NOMO-1 treated with dmso at 0.1 percent for 144 hours (cell line): ENCODE data around the gene ACTN4.

ENCODE experiments used
- DNase-seq: peaks from one replicate; lab custom pipeline; 2025; ENCODE audit not compliant: unreplicated experiment; lab: John Stamatoyannopoulos, UW

Gene ACTN4

DNA sequence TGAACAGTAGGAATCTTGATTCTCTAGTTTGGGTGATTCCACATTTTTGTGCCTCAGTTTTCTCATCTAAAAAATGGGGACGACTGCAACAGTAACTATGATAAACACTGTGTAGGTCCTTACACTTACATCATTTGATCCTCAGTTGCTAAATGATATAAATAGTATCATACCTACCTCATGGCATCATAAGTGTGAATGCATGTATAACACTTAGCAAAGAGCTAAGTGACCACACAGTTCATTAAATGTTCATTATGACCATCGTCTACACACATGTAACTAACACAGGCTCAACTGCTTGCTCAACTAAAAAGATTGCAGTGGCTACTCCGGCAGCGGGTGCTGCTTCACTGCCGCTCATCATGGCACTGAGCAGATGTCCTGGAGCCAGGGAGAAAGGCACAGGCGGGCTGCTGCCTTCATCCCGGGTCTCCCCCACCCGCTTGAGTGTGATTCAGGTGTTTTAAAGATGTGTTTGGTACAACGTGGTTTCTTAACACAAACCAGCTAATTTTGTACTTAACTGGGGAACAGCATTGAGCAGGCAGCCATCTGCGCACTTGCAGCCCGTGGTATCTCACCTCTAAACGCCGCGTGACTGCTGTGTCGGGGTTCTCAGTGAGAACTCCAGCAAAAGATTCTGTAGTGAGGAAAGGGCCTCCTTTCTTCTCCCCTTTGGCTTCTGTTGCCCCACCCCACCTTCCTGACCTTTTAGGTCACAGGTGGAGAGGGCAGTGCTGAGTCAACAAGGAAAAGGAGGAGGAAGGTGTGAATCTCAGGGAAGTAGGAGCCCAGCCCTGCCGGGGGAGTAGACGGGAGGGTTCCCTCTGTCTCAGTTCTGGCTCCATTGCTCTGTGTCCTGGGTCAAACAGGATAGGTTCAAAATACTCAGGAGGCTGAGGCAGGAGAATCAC is 11.7 kb upstream of the ACTN4 start:
- no peak for DNase-seq

DNA sequence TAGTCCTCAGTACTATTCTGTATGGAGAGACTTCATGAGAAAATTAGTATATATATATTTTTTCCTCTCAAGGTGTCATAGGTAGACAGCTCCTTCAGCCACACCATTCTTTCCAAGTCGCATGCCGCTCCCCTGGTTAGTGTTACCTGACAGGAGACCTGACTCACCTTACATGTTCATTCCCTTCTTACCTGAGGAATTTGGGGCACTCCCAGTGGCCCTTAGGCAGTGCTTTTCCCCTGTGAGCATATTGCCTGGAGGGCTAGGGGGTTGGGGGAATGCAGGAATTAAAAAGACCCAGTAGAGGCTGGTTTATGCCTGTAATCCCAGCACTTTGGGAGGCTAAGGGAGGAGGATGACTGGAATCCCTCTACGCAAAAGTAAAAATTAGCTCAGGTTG is 9.0 kb upstream of the ACTN4 start:
- no peak for DNase-seq

DNA sequence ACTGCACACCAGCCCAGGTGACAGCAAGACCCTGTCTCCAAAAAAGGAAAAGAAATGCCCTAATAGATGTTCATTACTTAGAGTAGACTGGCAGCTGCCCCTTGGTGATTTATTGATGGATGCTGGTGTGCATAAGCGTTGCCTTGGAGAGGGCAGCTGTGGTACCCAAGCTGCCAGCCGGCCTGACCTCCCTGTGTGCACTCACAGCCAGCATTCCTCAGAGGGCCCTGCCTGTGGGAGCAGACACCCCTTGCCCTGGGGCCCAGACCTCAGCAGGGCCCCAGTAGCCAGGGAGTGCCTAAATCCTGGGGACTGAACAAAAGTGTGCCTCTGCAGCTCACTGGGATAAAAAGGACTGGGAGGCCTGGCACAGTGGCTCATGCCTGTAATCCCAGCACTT is 7.8 kb upstream of the ACTN4 start:
- no peak for DNase-seq

DNA sequence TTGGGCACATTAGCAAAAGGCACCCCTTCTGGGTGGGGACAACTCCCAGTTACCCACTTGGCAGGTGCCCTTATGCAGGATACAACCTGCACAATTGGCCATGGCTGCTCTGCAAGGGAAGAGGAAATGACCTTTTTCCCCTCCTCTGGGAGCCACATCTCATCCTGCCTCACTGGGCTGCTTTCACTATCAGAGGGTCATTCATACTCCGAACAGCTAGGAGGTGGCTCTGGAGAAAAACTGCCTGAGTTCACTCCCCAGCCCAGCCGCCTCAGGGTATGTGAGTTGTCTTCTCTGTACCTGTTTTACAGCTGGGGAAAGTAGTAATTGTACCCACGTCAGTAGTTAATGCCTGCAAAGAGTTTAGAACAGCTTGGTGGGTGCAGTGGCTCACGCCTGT is 7.1 kb upstream of the ACTN4 start:
- DNase-seq, result no peak

DNA sequence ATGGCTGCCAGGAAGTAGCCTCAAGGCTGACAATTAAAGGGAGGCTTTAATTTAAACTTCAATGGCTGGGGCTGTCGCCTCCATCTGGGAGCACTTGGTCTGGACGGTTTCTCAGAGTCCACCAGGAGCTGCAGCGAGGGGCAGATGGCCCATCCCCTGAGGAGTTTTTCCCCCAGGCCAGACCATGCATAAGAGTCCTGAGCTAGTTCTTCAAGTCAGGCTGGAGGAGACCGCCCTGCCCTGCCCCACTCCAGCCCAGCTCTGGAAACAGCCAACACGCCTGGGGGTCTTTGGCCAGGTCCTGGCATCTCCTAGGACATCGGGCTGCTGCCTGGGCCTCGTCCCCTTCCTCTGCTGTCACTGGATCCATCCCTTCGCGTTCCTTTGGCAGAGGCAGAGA is 5.3 kb upstream of the ACTN4 start:
- no peak for DNase-seq

DNA sequence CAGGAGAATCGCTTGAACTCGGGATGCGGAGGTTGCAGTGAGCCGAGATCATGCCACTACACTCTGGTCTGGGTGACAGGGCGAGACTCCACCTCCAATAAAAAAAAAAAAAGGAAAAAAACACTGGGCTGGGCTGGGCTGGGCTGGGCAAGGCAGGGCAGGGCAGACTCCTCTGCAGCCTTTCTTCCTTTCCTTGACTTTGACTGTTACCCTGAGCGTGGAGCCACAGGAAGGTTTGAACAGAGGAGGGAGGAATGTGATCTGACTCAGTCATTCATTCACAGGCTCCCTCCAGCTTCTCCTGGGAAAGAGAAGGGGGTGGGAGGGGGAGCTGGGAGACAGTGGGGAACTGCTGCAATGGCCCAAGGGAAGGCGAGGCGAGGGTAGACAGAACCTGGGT is 2.7 kb upstream of the ACTN4 start:
- no peak for DNase-seq

DNA sequence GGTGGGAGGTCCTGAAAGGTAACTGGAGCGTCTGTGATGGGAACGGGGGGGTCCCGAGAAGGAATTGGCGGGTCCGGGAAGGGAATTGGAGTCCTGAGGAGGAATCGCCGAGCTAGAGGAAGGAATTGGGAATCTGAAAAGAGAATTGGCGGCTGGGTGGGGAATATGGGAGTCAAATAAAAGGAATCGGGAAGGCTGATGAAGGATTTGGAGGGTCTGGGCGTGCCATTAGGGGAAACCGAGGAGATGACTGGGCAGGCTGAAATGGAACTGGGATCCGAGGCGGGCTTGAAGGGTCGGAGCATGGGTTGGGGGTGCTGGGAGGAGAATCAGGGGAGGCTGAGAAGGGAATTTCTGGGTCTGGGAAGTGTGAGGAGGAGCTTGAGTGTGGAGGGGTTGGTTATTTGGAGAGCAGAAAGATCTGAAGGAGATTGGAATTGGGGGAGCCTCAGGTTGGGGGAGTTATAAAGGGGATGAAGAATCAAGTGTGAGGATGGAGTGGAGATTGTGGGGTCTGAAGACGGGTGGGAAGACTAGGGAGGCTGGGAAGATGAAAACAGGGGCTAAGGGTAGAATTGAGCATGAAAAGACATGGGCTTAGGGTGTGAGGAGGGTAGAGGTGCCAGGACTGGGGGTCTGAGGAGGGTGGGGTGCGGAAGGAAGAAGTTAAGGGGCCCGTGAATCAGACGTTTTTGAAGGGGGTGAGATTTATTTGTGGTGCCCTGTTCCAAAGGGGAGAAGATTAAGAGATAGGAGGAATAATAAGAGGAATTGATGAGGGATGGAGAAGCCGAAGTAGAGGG is 718 bp downstream of the ACTN4 start:
- no peak for DNase-seq

DNA sequence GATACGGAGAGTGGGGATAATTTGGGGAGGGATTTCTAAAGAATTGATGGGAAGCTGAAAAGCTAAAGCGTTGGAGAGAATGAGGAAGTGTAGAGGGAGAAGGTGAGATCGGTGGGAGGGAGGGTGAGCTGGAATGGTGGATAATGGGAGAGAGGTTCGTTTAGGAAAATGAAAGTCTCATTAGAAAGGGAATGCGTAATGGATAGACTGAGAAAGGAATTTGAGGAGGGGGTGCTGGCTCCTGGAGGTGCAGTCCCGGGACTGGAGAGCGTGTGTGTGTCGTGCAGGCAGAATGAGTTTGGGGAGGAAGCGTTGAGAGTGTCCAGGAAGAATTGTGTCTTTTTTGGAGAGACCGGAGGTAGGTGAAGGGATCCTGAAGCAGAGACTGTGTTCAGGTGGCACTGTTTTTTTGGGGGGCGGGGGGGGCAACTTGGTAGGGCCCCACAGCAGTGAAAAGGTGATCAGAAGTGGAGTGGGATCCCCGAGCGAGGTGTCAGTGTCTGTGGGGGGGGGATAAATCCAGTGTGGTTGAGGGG is 1.4 kb downstream of the ACTN4 start:
- no peak for DNase-seq

DNA sequence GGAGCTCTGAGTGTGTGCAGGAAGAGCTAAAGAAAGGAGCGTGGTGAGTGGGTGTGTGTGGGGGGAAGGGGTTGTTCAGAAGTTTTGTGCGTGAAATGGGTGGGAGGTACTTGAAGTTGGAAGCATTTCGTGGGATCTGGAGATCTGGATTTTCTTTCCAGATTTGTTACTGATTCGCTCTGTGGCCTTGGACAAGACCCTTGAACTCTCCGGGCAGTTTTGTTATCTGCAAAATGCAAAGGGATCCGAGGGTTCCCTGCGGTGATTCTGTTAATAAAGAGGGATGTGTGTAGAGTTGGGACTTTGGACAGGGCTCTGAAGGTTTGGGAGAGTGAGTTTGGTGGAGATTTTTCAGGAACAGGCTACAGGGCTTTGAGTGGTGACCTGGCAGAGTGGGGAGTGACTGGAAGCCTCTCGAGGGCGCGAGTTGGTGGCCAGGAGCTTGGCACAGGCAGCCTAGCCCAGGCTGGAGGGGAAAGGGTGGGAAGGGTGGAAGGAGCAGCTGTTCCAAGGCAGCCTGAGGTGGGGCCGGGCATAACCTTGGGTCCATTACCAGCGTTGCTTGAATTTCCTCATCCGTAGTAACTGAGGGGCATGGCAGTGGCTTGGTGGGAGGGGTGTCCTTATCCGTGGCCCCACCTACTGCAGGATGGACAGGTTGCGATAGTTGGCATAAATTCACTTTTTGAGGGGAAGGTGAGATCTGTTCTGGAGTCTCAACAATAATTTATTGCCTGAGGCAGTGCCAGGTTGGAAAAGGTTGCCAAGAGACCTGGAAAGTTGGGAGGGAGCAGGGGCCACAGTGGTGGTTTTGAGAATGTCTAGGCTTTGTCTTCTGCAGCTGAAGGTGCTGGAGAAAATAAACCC is 2.1 kb downstream of the ACTN4 start:
- peak; percentile 27 for DNase-seq

DNA sequence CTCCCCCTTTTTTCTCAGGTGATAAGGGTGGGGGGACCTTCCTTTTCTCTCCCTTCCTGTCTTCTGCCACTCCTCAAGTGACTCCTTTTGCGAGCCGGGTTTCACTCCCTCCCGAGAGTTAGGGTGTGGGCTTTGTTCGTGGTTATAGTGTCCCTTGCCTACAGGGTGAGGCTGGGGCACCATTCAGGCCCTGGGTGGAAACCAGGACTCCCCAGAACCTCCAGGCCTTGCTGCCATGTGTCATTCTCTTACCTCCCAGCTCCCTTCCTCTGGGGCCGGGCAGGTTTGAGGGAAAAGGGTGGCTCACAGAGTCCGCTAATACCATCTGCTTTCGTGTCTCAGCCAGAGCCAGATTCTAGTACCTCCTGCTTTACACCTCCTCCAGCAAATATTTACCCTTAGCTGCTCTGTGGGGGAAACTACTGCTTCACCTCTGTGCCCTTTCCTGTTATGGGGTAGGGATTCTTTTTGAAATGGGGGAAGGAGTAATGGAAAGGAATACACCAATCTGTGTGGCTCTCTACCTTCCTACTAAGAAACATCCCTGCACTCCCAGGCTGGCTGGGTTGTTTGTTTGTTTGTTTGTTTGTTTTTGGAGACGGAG is 2.8 kb downstream of the ACTN4 start:
- no peak for DNase-seq

DNA sequence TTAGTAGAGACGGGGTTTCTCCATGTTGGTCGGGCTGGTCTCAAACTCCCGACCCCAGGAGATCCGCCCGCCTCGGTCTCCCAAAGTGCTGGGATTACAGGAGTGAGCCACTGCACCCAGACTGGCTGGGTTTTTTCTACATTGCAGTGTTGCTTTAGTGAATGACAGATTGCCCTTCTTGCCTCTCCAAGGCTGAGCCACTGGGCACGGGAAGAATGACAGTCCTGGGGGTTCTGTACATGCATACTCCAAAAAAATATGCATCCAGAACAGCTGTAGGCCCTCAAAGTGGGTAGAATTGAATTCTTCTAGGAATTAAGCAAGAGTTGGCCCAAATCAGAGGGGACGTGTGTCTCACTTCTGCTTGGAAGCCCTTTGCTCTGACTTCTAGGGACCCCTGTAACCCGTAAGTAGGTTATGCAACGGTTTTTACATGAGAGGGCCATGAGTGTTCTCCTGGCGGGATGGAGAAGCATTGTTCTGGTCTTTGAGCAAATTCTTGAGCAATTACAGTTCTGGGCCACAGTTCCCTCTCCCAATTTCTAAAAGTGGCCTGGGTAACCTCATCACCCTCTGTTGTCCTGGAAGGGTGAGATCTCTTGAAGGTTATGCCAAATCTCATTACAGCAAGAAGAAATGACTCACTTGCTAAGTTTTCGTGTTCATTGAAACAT is 3.6 kb downstream of the ACTN4 start:
- DNase-seq, result peak; percentile 69

DNA sequence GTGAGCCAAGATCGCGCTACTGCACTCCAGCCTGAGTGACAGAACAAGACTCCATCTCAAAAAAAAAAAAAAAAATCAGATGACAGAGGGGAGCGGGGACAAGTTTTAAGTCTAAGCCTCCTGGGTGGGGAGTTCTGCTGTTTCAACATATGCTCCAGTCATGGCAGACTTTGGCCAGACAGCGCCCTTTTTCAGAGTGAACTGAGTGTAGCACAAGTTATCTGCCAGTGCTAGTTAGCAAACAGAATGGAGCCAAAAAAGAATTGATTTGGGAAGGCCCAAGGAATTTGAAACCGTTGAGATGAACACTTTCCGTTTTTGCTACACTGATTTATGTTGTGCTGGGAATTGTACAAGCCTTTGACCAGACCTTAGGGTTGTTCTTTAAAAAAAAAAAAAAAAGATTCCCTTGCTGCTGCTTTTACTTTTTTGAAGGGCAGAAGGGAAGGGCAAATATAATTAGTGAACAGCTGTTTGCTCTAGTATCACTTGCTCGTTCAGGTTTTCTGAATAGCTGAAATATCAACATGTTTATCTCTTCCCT is 5.7 kb downstream of the ACTN4 start:
- DNase-seq, result no peak

DNA sequence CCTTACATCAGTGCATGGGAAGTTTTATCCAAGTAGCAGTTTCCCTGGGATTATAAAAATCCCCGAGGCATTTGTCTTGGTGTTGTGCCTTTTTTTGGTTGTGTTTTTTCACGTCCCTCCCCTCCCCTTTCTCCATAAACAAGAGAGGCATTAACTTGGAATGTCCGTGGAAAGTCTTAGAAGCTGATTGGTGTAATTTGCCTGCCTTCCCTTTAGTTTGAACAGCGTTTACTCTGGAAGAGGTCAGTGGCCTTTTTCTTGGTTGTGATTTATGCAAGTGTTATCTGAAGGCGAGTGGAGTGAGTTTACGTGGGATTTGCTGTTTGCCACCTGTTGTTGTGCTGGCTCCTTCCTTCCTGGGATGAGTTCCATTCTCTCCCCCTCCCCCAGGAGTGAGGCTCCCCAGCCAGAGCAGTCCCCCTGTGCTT is 7.2 kb downstream of the ACTN4 start:
- no peak for DNase-seq

DNA sequence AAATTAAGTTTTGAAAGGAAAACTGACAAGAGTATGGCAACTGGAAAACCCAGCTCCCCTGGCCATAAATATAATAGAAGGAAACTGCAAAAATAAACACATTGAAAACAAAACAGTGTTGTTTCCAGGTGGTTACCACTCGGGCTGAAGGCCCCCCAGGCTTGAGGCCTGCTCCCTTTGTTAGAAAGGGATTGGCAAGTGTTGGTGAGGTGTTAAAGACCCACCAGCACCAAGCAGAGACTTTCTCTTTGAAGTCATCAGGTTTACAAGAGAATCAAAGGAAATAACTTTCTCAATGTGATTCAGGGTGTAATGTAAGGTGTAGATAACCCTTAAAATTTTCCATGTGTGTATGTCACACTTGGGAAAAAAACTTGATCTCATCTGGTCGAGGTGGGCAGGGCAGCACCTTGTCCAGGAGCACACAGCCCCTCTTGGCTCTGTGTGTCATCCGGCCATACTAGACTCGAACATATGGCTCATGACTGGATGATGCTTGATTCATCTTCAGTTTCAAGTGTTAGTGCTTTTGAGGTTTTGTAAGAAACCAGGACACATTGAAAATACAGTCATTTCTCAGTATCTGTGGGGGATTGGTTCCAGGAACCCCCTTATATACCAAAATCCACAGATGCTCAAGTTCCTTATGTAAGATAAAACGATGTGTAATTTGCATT is 7.8 kb downstream of the ACTN4 start:
- DNase-seq, result no peak

DNA sequence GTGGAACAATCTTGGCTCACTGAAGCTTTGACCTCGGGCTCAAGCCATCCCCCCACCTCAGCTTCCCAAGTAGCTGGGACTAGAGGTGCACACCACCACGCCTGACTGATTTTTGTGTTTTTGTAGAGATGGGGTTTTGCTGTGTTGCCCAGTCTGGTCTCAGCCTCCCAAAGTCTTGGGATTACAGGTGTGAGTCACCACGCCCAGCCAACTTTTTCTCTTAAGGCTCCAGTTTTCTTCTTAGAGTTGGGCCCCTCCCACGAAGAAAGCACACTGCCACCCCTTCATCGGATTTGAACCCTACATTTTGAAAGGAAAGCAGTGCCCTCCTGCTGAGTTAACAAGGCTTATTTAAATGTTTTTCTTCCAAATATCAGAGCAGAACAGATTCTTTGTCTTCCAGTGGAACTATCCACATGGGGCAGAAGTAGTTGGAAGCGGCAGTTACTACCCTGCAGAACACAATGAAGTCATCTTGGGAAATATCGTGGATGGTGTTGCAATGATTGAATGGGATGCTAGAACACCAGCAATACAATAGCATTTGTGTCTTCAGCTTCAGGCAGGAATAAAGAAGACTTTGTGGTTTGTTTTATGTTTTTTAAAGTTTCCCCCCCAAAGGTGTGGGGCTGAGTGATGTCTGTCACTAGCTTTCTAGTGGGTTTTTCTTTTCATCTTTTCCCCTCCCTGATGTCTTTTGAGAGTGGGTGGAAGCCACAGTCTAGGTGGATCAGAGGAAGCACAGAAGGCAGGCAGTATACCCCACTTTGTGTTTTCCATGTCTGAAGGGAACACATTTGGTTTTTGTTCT is 8.9 kb downstream of the ACTN4 start:
- no peak for DNase-seq

DNA sequence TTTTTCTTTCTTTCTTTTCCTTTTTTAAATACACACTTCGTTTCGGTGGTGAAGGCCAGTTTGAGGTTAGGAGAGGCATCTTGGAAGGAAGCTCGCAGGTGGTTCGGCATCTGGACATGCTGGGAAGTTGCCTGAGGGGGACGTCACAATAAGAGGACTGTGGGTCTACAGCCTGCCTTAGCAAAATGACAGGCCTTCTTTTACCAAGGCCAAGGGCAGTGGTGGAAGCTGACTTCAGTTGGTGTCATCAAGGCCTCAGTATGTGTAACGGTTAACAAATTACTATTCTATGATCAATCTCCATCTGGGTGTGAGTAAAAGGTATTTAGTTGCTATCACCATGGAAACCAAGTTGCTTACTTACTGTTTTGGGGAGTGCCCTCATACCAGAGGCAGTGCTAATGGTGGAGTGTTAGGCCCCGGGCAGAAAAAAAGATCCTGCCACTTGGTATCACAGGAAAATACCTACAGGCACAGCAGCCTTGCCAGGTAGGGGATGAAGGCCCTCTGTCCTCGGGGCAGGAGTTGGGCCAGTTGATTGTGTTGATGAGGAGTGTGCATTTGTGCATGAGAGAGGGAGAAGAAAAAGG is 10.3 kb downstream of the ACTN4 start:
- DNase-seq, result no peak

DNA sequence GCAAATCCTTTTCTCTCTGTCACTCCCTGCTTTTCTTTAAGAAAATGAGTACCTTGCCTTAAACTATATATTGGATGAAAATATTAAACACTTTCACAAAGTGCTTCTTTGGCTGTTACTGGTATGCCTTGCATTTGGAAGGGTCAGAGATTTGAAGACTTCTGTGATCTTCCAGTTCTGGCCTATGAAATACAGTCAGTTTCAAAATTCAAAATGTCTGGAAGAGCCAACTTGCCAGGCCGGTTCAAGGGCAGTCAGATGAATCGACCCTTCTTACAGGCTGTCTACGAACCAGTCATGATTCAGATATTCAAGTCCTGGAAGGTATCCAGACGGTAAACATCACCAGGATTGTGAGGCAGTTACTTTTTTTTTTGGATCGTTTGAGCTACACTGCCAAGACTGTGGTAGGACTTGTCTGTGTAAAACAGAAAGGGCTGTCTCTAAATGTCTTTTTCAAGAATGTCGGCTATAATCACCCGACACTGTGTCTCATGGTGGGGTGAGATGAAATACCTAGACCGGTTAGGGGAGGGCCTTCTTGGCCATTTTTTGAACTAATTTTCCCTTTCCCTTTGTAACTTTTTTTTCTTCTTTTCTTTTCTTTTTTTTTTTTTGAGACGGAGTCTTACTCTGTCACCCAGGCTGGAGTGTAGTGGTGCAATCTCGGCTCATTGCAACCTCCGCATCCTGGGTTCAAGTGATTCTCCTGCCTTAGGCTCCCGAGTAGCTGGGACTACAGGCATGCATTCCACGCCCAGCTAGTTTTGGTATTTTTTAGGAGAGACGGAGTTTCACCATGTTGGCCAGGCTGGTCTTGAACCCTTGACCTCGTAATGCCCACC is 11.2 kb downstream of the ACTN4 start:
- no peak for DNase-seq
